ENCODE measurements around the gene GASK1A.

Gene GASK1A

DNA sequence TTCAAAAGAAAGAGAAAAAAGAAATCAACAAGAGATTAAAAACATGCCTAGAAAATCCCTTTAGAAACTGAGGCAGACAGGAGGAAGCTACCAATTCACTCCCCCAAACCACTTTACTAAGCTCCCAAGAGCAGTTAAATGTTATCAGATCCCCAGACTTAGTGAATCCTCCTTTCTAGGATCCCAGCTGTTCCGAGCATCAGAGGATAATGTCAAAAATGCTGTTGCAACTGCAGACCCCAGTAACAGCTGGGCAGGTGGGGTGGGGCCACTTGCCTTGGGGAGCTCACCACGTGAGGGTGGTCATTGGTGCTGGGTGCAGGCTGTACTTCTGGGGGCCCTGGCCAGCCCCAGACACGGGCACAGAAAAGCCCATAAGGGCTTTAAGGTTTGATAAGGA is 117.7 kb downstream of the GASK1A start:
- H3K27ac ChIP-seq: no peak overlapping the region
- H3K4me2 ChIP-seq (ENCODE audit: low read length): no peak overlapping the region
- no peaks in the 10 kb centered on the region for H3K36me3 ChIP-seq (ENCODE audit: control insufficient read depth, insufficient read depth, low read length)
- H3K4me1 ChIP-seq: peaks cover 10% of the 10 kb centered on the region
- no peak overlapping the region for H2AFZ ChIP-seq
- no peaks in the 10 kb centered on the region for H3K9me3 ChIP-seq (ENCODE audit: control insufficient read depth, low read length)
- H3K79me2 ChIP-seq: peaks cover 17% of the 10 kb centered on the region
- TF ChIP-seq, protein P1, sequence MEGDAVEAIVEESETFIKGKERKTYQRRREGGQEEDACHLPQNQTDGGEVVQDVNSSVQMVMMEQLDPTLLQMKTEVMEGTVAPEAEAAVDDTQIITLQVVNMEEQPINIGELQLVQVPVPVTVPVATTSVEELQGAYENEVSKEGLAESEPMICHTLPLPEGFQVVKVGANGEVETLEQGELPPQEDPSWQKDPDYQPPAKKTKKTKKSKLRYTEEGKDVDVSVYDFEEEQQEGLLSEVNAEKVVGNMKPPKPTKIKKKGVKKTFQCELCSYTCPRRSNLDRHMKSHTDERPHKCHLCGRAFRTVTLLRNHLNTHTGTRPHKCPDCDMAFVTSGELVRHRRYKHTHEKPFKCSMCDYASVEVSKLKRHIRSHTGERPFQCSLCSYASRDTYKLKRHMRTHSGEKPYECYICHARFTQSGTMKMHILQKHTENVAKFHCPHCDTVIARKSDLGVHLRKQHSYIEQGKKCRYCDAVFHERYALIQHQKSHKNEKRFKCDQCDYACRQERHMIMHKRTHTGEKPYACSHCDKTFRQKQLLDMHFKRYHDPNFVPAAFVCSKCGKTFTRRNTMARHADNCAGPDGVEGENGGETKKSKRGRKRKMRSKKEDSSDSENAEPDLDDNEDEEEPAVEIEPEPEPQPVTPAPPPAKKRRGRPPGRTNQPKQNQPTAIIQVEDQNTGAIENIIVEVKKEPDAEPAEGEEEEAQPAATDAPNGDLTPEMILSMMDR (IDR thresholded peaks at IDR 0.05): no peak
- no peak overlapping the region for H3K9ac ChIP-seq
- no peak overlapping the region for H3K4me3 ChIP-seq (ENCODE audit: low read depth, low read length)
- no peaks in the 10 kb centered on the region for H3K27me3 ChIP-seq (ENCODE audit: control insufficient read depth, insufficient read depth, low read length)

DNA sequence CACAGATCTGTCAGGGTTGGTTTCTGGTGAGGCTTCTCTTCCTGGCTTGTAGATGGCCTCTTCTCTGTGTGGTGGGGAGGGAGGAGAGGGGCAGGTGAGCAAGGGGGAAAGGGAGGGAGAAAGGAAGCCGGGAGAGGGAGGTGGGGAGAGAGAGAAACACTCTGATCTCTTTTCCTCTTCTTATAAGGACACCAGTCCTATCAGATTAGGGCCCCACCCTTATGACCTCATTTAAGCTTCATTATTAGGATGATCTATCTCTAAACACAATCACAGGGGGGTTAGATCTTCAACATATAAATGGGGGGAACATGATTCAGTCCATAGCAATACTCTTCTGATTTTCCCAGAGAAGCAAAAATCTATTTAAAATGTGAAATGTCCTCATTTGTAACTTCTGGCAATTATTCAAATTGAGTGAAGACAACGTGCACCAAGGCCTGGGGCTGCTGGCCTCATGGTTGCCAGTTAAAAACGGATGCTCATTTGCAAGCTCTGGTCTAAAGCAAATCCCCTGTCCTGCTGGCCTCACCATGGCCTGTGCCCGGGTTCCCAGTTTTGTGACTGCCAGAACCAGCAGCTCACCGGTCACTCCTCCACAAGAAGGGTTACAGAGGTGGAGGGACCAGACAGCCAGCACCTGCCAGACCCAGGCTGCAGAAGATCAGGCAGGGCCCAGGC is 118.4 kb downstream of the GASK1A start:
- Histone ChIP-seq H2AFZ (no peak overlapping the region), H3K36me3 (ENCODE audit: control insufficient read depth, insufficient read depth, low read length) (no peaks in the 10 kb centered on the region), H3K4me3 (ENCODE audit: low read depth, low read length) (no peak overlapping the region), H3K4me1 (peaks cover 10% of the 10 kb centered on the region), H3K9me3 (ENCODE audit: control insufficient read depth, low read length) (no peaks in the 10 kb centered on the region), H3K79me2 (peaks cover 24% of the 10 kb centered on the region), H3K27ac (no peak overlapping the region), H3K27me3 (ENCODE audit: control insufficient read depth, insufficient read depth, low read length) (no peaks in the 10 kb centered on the region), H3K9ac (no peak overlapping the region), H3K4me2 (ENCODE audit: low read length) (no peak overlapping the region)
- TF ChIP-seq, protein P1 (IDR thresholded peaks at IDR 0.05): no peak

DNA sequence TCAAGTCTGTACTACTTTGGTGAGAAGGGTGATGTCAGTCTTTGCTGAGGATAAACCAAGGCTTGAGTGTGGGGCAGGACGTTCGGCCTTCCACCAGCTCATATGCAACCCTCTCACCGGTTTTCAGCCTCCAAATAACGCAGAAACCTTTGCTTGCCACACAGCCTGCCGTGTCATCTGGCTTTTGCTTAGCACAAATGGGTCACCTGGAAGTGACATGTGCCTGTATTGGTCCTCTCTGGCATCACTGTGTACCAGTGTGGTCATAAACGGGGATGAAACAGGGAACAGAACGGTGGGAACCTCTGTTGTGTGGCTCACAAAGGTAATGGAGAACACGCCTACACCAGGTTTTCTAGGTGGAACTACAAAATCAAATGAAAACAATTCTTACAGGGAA is 119.7 kb downstream of the GASK1A start:
- Histone ChIP-seq H2AFZ (no peak overlapping the region), H3K4me1 (peaks cover 10% of the 10 kb centered on the region), H3K4me3 (ENCODE audit: low read depth, low read length) (no peak overlapping the region), H3K27me3 (ENCODE audit: control insufficient read depth, insufficient read depth, low read length) (no peaks in the 10 kb centered on the region), H3K9ac (no peak overlapping the region), H3K4me2 (ENCODE audit: low read length) (no peak overlapping the region), H3K27ac (no peak overlapping the region), H3K9me3 (ENCODE audit: control insufficient read depth, low read length) (no peaks in the 10 kb centered on the region), H3K79me2 (peaks cover 27% of the 10 kb centered on the region), H3K36me3 (ENCODE audit: control insufficient read depth, insufficient read depth, low read length) (no peaks in the 10 kb centered on the region)
- TF ChIP-seq, protein P1 (IDR thresholded peaks at IDR 0.05): no peak

DNA sequence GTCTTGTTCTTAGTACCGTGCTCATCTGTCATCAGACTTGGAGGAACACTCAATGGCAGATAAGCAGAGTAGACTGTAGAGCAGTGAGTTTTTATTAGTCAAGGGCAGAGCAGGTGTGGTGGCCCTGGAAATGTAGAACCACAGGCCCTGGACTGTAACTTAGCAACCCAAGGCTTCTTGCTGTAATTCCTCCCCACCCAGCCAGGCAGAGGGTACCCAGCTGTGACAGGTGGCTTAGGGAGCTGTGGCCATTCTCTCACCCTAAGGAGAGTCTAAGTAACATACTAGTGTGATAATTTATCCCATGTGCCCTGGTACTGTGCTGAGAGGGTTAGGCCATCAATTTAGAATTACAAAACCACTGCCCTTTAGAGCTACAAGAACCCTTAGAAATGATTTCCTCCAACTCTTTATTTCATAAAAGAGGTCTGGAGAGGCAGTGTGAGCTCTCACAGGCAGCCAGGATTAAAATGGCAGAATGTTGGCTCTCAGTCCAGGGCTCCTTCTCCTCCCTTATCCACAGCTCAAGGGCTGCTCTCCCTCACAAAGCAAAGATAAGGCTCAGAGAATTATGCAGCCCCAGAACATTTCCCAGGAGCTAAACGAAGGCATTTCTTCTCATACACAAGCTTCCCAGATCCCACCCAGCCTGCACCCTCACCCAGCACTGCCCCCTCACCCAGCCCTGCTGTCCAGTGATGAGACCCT is 123.8 kb downstream of the GASK1A start:
- no peak overlapping the region for H3K9ac ChIP-seq
- peaks cover 12% of the 10 kb centered on the region for H3K4me1 ChIP-seq
- TF ChIP-seq, protein P1 (IDR thresholded peaks at IDR 0.05): no peak
- H3K27ac ChIP-seq: no peak overlapping the region
- H3K4me3 ChIP-seq (ENCODE audit: low read depth, low read length): no peak overlapping the region
- H2AFZ ChIP-seq: no peak overlapping the region
- H3K4me2 ChIP-seq (ENCODE audit: low read length): no peak overlapping the region
- H3K27me3 ChIP-seq (ENCODE audit: control insufficient read depth, insufficient read depth, low read length): no peaks in the 10 kb centered on the region
- H3K36me3 ChIP-seq (ENCODE audit: control insufficient read depth, insufficient read depth, low read length): no peaks in the 10 kb centered on the region
- H3K9me3 ChIP-seq (ENCODE audit: control insufficient read depth, low read length): no peaks in the 10 kb centered on the region
- peaks cover 40% of the 10 kb centered on the region for H3K79me2 ChIP-seq

Data from parathyroid adenoma (tissue), 2 donors.